Immature natural killer cell (primary cell): Measurements from ENCODE around the gene PFKP. TPM values are rescaled to one million over a fixed set of nuclear protein-coding genes. Genes with fewer than 3 reads are reported as not detected.
A peak's percentile ranks its signal among the peaks of the same experiment; 100 is the strongest.
"Not testable (repeated sequence)": the region's sequence is repeated elsewhere in the genome, so short reads cannot be mapped to it uniquely, and the experiment has no call there.

Source experiments
- DNase-seq, 3 donors: peaks; one replicate each; pipeline ENCODE4 v3.0.0; 2022; ENCODE audit warnings: mixed read lengths in 1 of 3
- H3K27ac Mint-ChIP-seq, 6 donors: one replicate each; pipeline ENCODE4 v1.8.0; 2020; ENCODE audit warnings: mixed read lengths in 6 of 6, mild to moderate bottlenecking in 5 of 6, inconsistent platforms in 4 of 6, moderate library complexity in 3 of 6
- H3K27me3 Mint-ChIP-seq, 3 donors: one replicate each; pipeline ENCODE4 v1.8.0; 2020 to 2021; ENCODE audit warnings: low read depth in 3 of 3, mild to moderate bottlenecking in 3 of 3, mixed read lengths in 3 of 3, moderate library complexity in 3 of 3, inconsistent platforms in 1 of 3
- H3K36me3 Mint-ChIP-seq, 3 donors: one replicate each; pipeline ENCODE4 v1.8.0; 2020; ENCODE audit warnings: mixed read lengths in 3 of 3, inconsistent platforms in 2 of 3, mild to moderate bottlenecking in 2 of 3
- H3K4me1 Mint-ChIP-seq, 2 donors: one replicate each; pipeline ENCODE4 v1.8.0; 2020; ENCODE audit warnings: inconsistent platforms in 2 of 2, mild to moderate bottlenecking in 2 of 2, mixed read lengths in 2 of 2, moderate library complexity in 1 of 2
- H3K4me3 Mint-ChIP-seq, 5 donors: one replicate each; pipeline ENCODE4 v1.8.0; 2020; ENCODE audit warnings: mild to moderate bottlenecking in 5 of 5, mixed read lengths in 5 of 5, inconsistent platforms in 3 of 5, moderate library complexity in 3 of 5
- H3K9me3 Mint-ChIP-seq, 6 donors: one replicate each; pipeline ENCODE4 v1.8.0; 2020; ENCODE audit warnings: mild to moderate bottlenecking in 6 of 6, mixed read lengths in 6 of 6, inconsistent platforms in 4 of 6, moderate library complexity in 3 of 6
- polyA plus RNA-seq, 3 donors: library from polyadenylated mRNA; unstranded; fragments of 300-500 nt; fragmentation: Illumina TruSeq; gene quantifications; one replicate each; pipeline ENCODE4 v1.2.3, GENCODE V29; 2021

PFKP gene
- polyA plus RNA-seq, 3 donors from 2014 or later, result 18.2 to 47.3 (median 30.0) TPM

GRCh38 chr10:3169271-3169670 lies 101.9 kb downstream of the PFKP start:
- no peaks in the 10 kb centered on the region for H3K9me3 Mint-ChIP-seq
- H3K27ac Mint-ChIP-seq, result peak overlapping the region in 1 of 6 donors; percentile 9
- H3K36me3 Mint-ChIP-seq, result peaks cover 16 to 33% (median 26%) of the 10 kb centered on the region in 3 donors
- DNase-seq, result no peak
- H3K4me1 Mint-ChIP-seq, result peaks cover 16 to 29% of the 10 kb centered on the region in 2 donors
- no peak overlapping the region for H3K4me3 Mint-ChIP-seq
- peaks cover 5 to 10% (median 8%) of the 10 kb centered on the region in 3 donors for H3K27me3 Mint-ChIP-seq

DNA sequence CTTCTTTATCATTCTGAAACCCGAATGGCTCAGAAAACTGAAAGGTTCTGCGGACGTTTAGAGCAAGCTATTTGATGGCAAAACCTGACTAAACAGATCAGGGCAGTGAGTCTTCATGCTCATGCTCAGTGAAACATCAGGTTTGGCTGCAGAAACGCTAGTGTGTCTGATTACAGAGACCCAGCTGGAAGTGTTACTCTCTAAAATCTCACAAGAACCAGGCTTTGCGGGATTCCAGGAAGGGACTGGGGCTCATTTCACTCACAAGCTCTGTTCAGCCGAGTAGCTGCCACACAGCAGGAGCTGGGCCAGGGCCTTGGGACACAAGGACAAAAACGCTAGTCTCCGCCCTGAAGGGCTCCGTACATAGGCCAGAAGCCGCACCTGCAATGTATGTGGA lies 102.3 kb downstream of the PFKP start:
- H3K9me3 Mint-ChIP-seq, result no peaks in the 10 kb centered on the region
- peaks cover 6 to 11% (median 9%) of the 10 kb centered on the region in 3 donors for H3K27me3 Mint-ChIP-seq
- H3K4me1 Mint-ChIP-seq, result peaks cover 16 to 29% of the 10 kb centered on the region in 2 donors
- H3K4me3 Mint-ChIP-seq, result no peak overlapping the region
- H3K27ac Mint-ChIP-seq, result no peak overlapping the region
- peaks cover 15 to 32% (median 25%) of the 10 kb centered on the region in 3 donors for H3K36me3 Mint-ChIP-seq
- DNase-seq, result no peak

- peaks cover 16 to 29% of the 10 kb centered on the region in 2 donors for H3K4me1 Mint-ChIP-seq
- H3K36me3 Mint-ChIP-seq, result peaks cover 4 to 14% (median 10%) of the 10 kb centered on the region in 3 donors
- not testable (repeated sequence) for DNase-seq, H3K9me3 Mint-ChIP-seq
- peak overlapping the region in 5 of 6 donors; percentile 72 to 87 (median 84) for H3K27ac Mint-ChIP-seq
- H3K4me3 Mint-ChIP-seq, result peak overlapping the region; percentile 81 to 92 (median 89)
- H3K27me3 Mint-ChIP-seq, result peaks cover 6 to 11% (median 9%) of the 10 kb centered on the region in 3 donors
Measured at GRCh38 chr10:3171488-3171887, 104.1 kb downstream of the PFKP start.

GRCh38 chr10:3172081-3172445 lies 104.7 kb downstream of the PFKP start:
- no peak for DNase-seq
- peaks cover 1 to 10% (median 9%) of the 10 kb centered on the region in 3 donors for H3K36me3 Mint-ChIP-seq
- H3K27ac Mint-ChIP-seq, result peak overlapping the region; percentile 72 to 87 (median 84)
- peaks cover 16 to 29% of the 10 kb centered on the region in 2 donors for H3K4me1 Mint-ChIP-seq
- H3K9me3 Mint-ChIP-seq, result no peaks in the 10 kb centered on the region
- H3K27me3 Mint-ChIP-seq, result peaks cover 6 to 11% (median 9%) of the 10 kb centered on the region in 3 donors
- peak overlapping the region; percentile 81 to 92 (median 89) for H3K4me3 Mint-ChIP-seq

GRCh38 chr10:3172446-3173170 lies 105.3 kb downstream of the PFKP start, which contains the start of gene PITRM1:
Gene PITRM1, minus strand, starts transcription at chr10:3172782. Its CDS starts 10 bp downstream, at chr10:3172772.
- Mint-ChIP-seq H3K4me3 (peak within 1 kb of the TSS; percentile 81 to 92 (median 89)), H3K9me3 (no peaks in the 10 kb centered on the region), H3K36me3 (peaks cover 0 to 10% (median 8%) of the 10 kb centered on the region in 3 donors), H3K4me1 (peaks cover 16 to 29% of the 10 kb centered on the region in 2 donors), H3K27ac (peak within 1 kb of the TSS; percentile 81 to 87 (median 86)), H3K27me3 (peaks cover 6 to 11% (median 9%) of the 10 kb centered on the region in 3 donors)
- DNase-seq, result peak; percentile 99

- Mint-ChIP-seq H3K4me3 (peak overlapping the region; percentile 77 to 89 (median 86)), H3K9me3 (no peaks in the 10 kb centered on the region), H3K4me1 (peaks cover 16 to 29% of the 10 kb centered on the region in 2 donors), H3K27me3 (peaks cover 6 to 11% (median 9%) of the 10 kb centered on the region in 3 donors), H3K36me3 (peaks cover 0 to 10% (median 4%) of the 10 kb centered on the region in 3 donors), H3K27ac (peak overlapping the region; percentile 68 to 86 (median 84))
- no peak for DNase-seq
Measured at GRCh38 chr10:3173171-3173878, 106.0 kb downstream of the PFKP start.

- no peak for DNase-seq
- Mint-ChIP-seq H3K4me1 (peaks cover 2% of the 10 kb centered on the region in 2 donors), H3K9me3 (peaks cover 0 to 2% (median 0%) of the 10 kb centered on the region in 6 donors), H3K36me3 (no peaks in the 10 kb centered on the region), H3K27me3 (peaks cover 4 to 8% (median 5%) of the 10 kb centered on the region in 3 donors), H3K4me3 (no peak overlapping the region), H3K27ac (no peak overlapping the region)
Measured at GRCh38 chr10:3178042-3178441, 110.7 kb downstream of the PFKP start.

GRCh38 chr10:3179174-3179573 lies 111.8 kb downstream of the PFKP start:
- H3K4me1 Mint-ChIP-seq, result no peaks in the 10 kb centered on the region
- H3K36me3 Mint-ChIP-seq, result no peaks in the 10 kb centered on the region
- H3K9me3 Mint-ChIP-seq, result peaks cover 0 to 2% (median 0%) of the 10 kb centered on the region in 6 donors
- H3K27ac Mint-ChIP-seq, result no peak overlapping the region
- no peak for DNase-seq
- peaks cover 2 to 7% (median 3%) of the 10 kb centered on the region in 3 donors for H3K27me3 Mint-ChIP-seq
- H3K4me3 Mint-ChIP-seq, result no peak overlapping the region

DNA sequence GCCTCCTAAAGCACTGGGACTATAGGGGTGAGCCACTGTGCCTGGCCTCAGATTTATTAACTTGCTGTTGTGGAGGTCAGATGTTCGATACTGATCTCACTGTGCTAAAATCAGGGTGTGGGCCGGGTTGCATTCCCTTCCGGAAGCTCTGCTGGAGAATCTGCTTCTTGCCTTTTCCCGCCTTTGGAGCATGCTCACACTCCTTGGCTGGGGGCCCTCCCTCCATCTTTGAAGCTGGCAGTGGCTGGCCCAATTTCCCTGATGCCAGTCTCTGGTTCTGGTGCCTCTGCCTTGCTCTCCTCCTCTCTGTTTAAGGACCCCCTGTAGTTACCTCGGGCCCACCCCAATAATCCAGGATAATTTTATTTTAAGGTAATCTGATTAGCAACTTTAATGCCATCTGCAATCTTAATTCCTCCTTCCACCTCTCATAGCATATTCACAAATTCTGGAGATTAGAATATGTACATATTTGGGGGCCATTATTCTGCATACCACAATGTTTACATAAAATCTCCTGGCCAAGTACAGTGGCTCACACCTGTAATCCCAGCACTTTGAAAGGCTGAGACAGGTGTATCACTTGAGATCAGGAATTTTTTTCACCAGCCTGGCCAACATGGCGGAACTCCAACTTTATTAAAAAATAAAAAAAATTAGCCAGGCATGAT lies 113.1 kb downstream of the PFKP start:
- Mint-ChIP-seq H3K4me3 (no peak overlapping the region), H3K9me3 (peaks cover 0 to 2% (median 0%) of the 10 kb centered on the region in 6 donors), H3K27me3 (peaks cover 0 to 5% (median 1%) of the 10 kb centered on the region in 3 donors), H3K27ac (no peak overlapping the region), H3K36me3 (no peaks in the 10 kb centered on the region), H3K4me1 (no peaks in the 10 kb centered on the region)
- no peak for DNase-seq

GRCh38 chr10:3185386-3185785 lies 118.0 kb downstream of the PFKP start:
- H3K4me3 Mint-ChIP-seq, result no peak overlapping the region
- H3K27me3 Mint-ChIP-seq, result peaks cover 0 to 9% (median 1%) of the 10 kb centered on the region in 3 donors
- no peak for DNase-seq
- peaks cover 0 to 3% (median 0%) of the 10 kb centered on the region in 3 donors for H3K36me3 Mint-ChIP-seq
- no peak overlapping the region for H3K27ac Mint-ChIP-seq
- H3K4me1 Mint-ChIP-seq, result no peaks in the 10 kb centered on the region
- peaks cover 0 to 2% (median 0%) of the 10 kb centered on the region in 6 donors for H3K9me3 Mint-ChIP-seq

DNA sequence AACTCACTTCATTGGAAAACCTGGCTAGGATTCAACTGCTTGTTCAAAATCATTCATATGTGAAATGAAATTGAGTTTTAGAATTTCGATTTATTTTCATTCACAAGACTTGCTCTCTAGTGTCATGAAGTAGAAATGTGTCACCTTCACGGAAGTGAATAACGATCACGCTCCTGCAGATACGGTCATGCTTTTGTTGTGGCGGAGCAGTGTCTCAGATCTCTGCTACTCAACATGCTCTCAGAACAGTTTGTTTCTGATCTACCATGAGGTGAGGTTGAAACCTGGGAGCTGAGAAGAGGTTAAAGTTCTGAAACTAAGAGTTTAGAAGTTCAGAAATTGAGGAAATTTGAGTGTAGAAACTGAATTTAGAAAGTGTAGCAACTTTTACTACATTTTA lies 119.0 kb downstream of the PFKP start:
- Mint-ChIP-seq H3K36me3 (peaks cover 0 to 3% (median 0%) of the 10 kb centered on the region in 3 donors), H3K4me1 (no peaks in the 10 kb centered on the region), H3K27me3 (peaks cover 0 to 9% (median 1%) of the 10 kb centered on the region in 3 donors), H3K9me3 (peaks cover 0 to 2% (median 0%) of the 10 kb centered on the region in 6 donors), H3K27ac (no peak overlapping the region), H3K4me3 (no peak overlapping the region)
- DNase-seq, result no peak
